CD4-positive, alpha-beta T cell treated with Interleukin-17A for 4 hours (primary cell): Measurements from ENCODE around the gene PTPRJ.

Experiments
- DNase-seq: peaks from one replicate; pipeline ENCODE4 v3.0.0-alpha.2; 2020; ENCODE audit warnings: mixed read lengths

The PTPRJ gene

GRCh38 chr11:48073031-48073861, 92.9 kb downstream of the PTPRJ start:
- DNase-seq, result no peak

- DNase-seq, result no peak
Measured at GRCh38 chr11:48074425-48075181, 94.2 kb downstream of the PTPRJ start.

GRCh38 chr11:48075637-48076036, 95.3 kb downstream of the PTPRJ start:
- DNase-seq, result no peak

- DNase-seq, result no peak
Measured at GRCh38 chr11:48077251-48077650, 96.9 kb downstream of the PTPRJ start.

GRCh38 chr11:48078689-48079088, 98.3 kb downstream of the PTPRJ start:
- DNase-seq, result no peak

GRCh38 chr11:48079596-48079995, 99.2 kb downstream of the PTPRJ start:
- no peak for DNase-seq

GRCh38 chr11:48080301-48080861, 100.0 kb downstream of the PTPRJ start:
- no peak for DNase-seq

GRCh38 chr11:48081151-48082010, 101.0 kb downstream of the PTPRJ start:
- DNase-seq, result peak; percentile 52

GRCh38 chr11:48082771-48083170, 102.4 kb downstream of the PTPRJ start:
- no peak for DNase-seq

GRCh38 chr11:48083421-48083820, 103.1 kb downstream of the PTPRJ start:
- DNase-seq, result no peak

GRCh38 chr11:48085688-48086087, 105.3 kb downstream of the PTPRJ start:
- no peak for DNase-seq

- no peak for DNase-seq
Measured at GRCh38 chr11:48087422-48087821, 107.1 kb downstream of the PTPRJ start.

- no peak for DNase-seq
Measured at GRCh38 chr11:48087974-48088681, 107.8 kb downstream of the PTPRJ start.

GRCh38 chr11:48088682-48089050, 108.3 kb downstream of the PTPRJ start:
- DNase-seq, result no peak

- DNase-seq, result no peak
Measured at GRCh38 chr11:48090174-48090573, 109.8 kb downstream of the PTPRJ start.

GRCh38 chr11:48091426-48092102, 111.2 kb downstream of the PTPRJ start:
- DNase-seq, result no peak

GRCh38 chr11:48093323-48093722, 113.0 kb downstream of the PTPRJ start:
- no peak for DNase-seq

- no peak for DNase-seq
Measured at GRCh38 chr11:48093795-48094642, 113.7 kb downstream of the PTPRJ start.

- no peak for DNase-seq
Measured at GRCh38 chr11:48094643-48095339, 114.4 kb downstream of the PTPRJ start.
